Stimulated activated CD8-positive, alpha-beta memory T cell treated with anti-CD3 and anti-CD28 coated beads, Interleukin-15, amount 100 ng/mL, for 48 hours (primary cell): ENCODE results near the gene FBXL5.
"Not testable (repeated sequence)": the region's sequence is repeated elsewhere in the genome, so short reads cannot be mapped to it uniquely, and the experiment has no call there.

Source experiments
- DNase-seq, 2 donors: peaks; one replicate each; pipeline ENCODE4 v3.0.0-alpha.2; 2020; ENCODE audit warnings: low read depth in 2 of 2

Gene FBXL5

DNA sequence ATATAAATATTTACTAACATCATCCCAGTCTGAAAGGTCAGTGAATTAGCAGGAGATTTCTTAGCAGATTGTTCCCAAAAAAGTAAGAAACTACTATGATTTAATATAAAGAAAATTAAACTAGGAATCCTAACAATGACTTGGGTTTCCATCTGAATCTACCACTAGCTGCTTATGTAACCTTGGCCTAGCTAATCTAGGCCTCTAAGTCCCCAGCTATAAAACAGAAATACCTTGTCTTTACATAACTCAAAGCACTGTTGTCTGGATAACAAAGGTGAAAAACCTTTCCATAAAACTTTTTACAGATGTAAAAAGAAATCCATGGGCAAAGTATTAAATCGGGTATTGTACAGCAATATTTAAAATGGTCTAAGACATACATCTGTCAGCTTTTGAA is 3.0 kb downstream of the FBXL5 start:
- no peak for DNase-seq

DNA sequence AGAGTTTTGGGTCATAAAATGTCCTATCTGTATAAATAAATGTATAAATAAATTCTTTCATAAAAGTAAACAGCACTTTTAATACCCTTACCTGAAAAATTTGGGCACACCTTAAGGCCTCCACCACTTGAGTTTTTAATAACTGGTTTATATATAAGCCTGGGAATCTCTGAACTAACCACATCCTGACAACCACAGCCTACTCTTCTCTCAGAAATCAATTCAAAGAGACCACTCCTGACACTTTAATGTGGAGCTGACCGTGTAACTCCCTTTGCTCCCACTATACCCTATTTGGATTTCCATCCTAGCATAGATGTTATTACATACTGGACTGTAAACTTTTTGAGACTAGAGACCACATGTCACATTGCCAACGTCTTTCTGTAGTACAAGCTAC is 3.5 kb downstream of the FBXL5 start:
- DNase-seq: no peak

DNA sequence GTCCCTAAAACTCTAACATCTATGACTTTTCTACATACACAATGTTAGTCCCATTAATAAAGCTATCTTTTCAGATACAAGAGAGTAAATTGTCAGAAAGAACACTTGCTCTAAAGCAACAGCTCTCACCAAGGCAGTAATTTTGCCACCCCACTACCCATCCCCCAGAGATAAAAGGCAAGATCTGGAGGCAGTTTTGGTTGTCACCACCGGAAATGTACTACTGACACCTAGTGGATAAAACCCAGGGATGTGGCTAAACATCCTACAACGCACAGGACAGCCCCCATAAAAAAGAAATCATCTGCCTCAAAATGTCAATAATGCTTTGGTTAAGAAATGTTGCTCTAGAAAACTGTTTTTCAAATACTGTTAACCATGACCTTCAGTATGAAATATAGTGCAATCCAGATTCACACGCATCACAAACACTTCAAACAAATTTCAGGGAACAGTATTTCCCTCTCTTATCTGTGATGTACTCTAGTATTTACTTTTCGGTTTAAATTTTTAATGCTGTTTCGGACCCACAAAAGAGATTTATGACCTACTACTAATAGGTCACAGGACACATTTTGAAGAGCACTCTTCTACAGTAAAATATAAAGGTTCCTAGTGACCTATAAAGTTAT is 5.1 kb downstream of the FBXL5 start:
- DNase-seq: peak in 1 of 2 donors; percentile 12

DNA sequence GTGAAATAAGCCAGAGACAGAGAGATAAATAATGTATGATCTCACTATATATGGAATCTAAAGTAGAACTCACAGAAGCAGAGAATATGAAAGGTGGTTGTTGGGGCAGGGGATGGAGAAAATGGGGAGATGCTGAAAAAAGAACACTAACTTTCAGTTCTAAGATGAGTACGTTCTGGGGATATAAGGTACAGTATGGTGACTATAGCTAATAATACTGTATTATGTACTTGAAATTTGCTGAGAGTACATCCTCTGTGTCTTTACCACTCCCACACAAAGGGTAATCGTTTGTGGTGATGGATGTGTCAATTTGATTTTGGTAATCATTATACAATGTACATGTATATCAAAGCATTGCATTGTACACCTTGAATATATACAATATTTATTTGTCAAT is 6.6 kb downstream of the FBXL5 start:
- DNase-seq: no peak

DNA sequence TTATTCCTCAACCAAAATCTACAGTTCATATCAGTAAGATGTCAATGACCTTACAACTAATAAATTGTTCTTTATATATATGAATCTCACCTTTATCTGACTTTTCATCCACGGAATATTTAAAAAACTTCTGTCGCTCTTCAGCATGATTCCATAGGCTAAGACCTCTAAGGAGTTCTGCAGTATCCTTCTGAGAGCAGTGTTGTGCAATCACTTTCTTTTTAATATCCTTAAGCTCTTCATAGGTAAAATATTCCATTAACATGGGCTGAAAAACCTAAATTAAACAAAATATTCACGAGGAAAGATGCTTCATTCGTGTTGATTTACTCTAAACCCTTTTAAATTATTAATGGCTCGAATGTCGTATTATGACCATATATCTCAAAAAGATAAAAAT is 16.7 kb downstream of the FBXL5 start:
- no peak for DNase-seq

DNA sequence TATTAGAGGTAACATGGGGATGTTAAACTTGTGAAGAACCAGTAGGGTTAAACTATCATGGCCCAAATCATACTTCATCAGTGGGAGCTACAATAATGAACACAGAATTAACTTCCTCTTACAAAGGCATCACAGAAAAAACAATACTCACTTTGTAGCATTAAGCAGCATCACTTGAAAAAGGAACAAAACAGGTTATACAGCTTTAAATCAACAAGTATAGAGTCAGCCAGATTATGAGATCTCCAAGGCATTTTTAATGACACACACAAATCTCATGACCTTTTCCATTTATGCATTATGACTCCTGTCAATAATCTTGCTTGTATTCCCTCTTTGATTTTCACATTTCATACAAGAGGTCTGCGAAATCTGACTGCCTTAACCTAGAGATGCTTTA is 18.3 kb downstream of the FBXL5 start:
- DNase-seq: no peak

DNA sequence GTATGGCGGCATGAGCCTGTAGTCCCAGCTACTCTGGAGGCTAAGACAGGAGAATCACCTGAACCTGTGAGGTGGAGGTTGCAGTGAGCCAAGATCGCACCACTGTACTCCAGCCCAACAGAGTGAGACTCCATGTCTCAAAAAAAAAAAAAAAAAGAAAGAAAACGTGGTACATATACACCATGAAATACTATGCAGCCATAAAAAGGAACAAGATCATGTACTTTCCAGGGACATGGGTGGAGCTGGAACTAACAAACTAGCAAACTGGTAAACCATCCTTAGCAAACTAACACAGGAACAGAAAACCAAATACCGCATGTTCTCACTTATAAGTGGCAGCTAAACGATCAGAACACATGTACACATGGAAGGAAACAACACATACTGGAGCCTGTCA is 37.8 kb downstream of the FBXL5 start:
- DNase-seq: not testable (repeated sequence)

DNA sequence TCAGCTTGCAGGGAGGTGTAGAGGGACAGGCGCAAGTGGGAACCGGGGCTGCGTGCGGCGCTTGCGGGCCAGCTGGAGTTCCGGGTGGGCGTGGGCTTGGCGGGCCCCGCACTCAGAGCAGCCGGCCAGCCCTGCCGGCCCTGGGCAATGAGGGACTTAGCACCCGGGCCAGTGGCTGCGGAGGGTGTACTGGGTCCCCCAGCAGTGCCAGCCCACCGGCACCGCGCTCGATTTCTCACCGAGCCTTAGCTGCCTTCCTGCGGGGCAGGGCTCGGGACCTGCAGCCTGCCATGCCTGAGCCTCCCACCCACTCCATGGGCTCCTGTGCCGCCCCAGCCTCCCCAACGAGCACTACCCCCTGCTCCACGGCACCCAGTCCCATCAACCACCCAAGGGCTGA is 40.3 kb downstream of the FBXL5 start:
- not testable (repeated sequence) for DNase-seq

DNA sequence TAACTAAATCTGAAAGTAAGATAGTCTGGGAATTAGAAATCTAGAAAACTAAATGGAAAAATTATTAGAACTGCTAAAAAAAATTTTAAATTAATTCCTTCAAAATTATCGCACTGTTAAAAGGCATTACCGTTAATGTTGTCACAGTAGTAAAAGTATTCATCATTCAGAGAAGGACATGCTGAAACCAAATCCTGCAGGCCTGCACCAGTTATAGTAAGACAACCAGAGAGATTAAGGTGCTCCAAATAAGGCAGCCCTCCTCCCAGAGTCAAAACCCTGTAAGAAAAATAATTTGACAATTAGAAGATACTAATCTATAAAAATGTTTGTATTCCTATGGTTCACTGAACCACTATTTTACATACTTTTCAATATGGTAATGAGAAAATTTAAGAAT is 43.0 kb downstream of the FBXL5 start:
- no peak for DNase-seq

DNA sequence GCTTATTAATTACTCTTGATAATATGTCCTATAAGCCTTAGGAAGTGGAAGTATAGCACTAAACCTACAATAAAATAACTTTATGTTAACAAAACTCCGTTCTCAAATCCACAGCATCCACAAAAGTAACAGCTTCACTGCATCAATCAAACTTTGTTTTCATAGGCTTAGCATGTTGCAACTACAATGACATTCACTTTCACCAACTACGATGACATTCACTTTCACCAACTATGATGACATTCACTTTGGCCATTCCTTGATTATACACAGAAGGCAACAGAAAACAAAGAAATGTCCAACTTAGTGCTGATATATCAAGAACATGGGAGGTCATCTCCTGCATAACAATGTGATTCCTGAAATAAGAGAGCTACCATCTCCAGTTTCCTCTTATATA is 44.3 kb downstream of the FBXL5 start:
- no peak for DNase-seq

DNA sequence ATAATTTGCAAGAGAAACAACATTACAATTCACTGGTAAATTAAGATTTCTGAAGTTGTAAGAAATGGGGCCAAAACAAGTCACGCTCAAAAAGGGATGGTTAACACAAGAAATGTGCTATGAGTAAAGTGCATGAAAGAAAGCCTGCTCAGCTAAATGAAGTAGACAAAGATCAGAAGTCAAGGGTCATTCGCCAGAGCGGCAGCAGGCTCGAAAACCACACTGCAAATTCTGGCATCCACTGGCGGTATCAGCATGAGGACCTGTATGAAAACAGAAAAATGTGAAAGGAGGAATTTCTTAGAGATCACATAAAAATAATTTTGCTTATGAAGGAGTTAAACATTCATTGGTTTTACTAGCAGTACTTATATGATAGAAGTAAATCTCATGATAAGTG is 49.6 kb downstream of the FBXL5 start:
- DNase-seq: no peak

DNA sequence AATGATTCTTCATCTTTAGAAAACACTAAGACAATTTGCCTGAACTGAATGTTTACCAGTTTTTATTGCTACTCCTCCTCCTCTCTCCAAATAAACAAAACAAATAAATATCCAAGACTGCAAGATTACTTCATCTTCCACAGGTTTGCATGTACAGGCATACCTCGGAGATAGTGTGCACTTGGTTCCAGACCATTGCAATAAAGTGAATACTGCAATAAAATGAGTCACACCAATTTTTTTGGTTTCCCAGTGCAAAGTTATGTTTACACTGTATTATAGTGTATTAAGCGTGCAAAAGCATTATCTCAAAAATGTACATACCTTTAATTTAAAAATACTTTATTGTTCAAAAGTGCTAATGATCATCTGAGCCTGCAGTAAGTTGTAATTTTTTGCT is 53.3 kb downstream of the FBXL5 start:
- no peak for DNase-seq

DNA sequence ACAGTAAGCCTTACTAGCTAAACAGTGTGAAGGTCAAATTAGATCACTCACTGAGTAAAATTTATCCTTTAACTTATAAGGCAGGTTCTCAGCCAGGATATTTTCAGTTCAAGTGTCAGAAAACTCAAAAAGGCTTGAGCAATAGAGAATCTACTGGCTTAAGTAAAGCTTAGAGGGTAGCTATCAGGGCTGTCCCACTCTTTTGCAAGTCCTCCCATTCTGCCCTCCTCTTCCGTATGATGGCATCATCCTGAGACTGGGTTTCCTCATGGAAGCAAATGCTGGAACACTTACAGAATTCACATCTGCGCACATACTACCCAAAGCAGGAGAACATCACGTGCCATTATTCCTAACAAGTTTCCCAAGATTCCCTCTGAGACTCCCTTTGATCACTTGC is 55.0 kb downstream of the FBXL5 start:
- no peak for DNase-seq

DNA sequence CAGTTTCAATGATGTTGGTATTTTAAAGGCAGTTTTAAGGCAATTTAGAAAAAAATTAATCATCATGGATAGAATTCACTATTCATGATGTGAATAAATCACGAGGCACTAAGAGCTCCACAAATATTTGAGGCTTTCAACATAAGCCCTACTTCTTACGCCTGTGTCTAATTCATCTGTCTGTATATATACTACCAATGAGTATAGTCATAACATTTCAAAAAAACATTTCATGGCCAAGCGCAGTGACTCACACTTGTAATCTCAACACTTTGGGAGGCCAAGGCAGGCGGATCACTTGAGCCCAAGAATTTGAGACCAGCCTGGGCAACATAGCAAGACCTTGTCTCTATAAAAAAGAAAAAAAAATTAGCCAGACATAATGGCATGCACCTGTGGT is 56.5 kb downstream of the FBXL5 start:
- DNase-seq: no peak

DNA sequence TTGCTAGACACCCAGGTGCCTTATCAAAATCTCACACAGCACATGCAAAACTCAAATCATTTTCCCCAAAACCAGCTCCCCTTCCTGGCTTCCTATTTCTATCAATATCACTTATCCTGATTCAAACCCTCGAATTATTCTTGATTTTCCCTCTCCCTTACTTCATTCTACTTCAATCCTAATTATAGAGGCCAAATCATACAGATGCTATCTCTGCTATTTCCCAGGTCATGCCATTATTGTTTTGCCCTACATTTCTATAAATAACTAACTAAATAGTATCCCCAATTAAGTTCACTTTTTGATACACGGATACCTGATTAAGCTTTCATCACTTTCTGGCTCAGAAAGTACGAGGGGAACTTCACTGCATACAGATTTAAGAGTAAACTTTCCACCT is 62.4 kb downstream of the FBXL5 start:
- DNase-seq: no peak

DNA sequence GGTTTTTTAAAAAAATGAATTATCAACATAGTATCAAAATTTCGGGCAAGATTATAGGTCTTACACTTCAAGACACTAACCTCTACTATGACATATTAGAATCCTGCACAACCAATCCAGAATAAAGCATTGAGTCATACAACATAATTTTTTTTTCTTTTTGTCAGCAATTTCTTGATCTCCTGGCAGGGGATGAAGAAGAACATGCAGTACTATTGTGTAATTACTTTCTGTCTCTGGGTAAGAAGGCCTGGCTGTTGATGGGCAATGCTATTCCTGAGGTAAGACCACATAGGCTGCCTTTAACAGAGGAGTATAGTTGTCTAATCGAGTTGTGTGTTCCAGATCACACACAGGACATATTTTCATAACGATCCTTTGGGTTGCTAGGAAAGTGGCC is 67.5 kb downstream of the FBXL5 start:
- no peak for DNase-seq

DNA sequence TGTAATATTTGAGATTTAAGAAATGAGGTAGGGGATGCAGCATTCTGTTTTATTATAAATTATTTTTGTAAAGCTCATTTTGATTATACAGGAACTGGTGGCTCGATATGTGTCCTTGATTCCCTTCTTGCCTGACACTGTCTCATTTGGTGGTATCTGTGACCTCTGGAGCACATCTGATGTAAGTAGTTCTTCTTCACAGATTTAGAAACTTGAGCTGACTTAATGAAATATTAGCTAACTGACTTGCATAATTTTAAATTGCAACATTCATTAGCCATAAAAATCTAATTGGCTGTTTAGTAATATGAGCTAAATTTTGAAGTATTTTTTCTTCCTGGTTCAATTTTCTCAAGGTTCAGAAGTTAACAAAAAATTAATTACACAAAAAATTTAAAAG is 69.1 kb downstream of the FBXL5 start:
- no peak for DNase-seq

DNA sequence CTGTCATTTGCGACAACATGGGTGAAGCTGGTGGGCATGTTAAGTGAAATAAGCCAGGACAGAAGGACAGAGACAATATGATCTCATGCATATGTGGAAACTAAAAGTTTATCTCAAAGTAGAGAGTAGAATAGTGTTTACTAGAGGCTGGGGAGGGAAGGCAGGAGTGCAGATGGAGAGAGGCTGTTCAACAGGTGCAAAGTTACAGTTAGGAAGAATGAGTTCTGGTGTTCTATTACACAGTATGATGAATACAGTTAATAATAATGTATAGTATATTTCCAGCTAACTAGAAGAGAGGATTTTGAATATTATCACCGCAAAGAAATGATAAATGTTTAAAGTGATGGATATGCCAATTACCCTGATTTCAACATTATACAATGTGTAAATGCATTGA is 69.8 kb downstream of the FBXL5 start:
- DNase-seq: no peak

DNA sequence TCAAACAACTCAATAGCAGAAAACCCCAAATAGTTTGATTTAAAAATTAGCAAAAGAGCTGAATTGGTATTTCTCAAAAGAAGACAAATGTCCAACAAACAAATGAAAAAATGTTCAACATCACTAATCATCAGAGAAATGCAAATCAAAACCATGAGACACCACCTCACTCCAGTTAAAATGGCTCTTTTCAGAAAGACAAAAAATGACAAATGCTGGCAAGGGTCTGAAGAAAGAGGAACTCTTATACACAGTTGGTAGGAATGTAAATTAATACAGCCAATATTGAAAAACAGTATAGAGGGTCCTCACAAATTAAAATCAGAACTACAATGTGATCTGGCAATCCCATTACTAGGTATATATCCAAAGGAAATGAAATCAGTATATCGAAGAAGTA is 70.4 kb downstream of the FBXL5 start:
- no peak for DNase-seq

DNA sequence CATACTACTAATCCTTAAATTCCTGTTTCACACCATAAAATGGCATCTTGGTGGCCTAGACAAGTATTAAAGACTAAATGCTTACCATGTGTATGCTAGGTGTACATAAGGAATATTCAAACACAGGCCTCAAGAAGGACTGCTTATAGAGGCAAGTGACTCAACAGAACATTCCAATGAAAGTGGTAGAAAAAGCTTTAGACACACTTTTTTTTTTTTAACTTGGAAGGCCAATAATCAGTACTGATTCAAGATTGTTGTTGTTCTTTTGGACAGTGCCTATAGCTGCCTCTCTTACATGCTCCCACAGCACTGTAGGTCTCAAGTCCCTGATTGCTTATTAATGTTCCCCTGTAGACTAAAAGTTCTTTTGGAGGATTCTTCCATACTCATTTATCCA is 77.6 kb downstream of the FBXL5 start:
- DNase-seq: no peak

DNA sequence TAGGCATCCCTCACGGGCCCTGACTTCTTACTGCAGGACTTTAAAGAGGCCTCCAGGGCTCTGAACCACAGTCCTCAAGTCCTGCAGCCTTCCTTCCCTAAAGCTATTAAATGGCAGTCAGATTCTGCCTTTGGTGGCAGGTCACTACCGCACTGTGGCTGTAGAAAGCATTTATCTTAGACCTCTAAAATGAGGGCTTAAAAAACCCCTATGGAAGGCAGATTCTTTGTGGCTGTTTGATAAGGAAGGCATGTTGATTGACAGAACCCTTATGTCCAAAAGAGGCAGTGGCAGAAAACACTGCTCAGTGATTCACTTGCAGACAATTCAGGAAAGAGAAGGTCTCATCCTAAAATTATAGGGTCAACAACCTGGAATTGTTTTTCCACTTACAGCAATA is 79.2 kb downstream of the FBXL5 start:
- DNase-seq: no peak

DNA sequence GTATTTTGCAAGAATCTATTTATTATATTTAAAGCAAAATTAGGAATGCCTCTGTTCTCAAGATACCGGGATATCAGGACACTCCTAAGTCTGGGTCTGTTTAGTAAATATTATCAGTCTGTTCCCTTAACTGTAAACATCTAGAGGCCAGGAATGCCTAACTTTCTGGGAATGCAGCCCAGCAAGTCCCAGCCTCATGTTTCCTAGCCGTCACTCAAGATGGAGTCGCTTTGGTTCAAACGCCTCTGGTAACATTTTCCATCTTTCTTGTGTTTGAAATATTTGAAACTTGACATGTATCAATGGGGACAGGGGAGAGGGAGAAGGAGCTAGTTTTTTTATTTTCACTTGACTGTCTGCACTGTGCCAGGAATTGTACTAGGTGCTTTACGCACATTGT is 85.4 kb downstream of the FBXL5 start:
- no peak for DNase-seq

DNA sequence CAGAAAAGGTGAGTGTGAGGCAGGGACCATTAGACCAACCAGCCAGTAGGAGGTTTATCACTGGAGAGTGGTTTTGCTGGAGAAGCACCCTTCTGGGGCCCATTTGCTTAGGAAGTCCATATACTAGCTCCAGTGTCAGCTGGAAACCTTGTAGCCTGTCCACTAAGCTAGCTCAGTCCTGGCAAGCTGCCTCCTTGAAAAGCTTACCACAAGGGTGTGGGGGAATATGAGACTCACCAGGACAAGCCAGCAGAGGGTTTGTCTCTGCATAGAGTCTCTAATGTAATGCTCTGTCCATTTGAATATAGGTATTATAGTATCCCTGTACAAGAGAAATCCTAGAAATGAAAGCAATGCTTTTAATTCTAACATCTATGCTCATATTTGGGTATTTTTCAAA is 86.3 kb downstream of the FBXL5 start:
- DNase-seq: no peak

DNA sequence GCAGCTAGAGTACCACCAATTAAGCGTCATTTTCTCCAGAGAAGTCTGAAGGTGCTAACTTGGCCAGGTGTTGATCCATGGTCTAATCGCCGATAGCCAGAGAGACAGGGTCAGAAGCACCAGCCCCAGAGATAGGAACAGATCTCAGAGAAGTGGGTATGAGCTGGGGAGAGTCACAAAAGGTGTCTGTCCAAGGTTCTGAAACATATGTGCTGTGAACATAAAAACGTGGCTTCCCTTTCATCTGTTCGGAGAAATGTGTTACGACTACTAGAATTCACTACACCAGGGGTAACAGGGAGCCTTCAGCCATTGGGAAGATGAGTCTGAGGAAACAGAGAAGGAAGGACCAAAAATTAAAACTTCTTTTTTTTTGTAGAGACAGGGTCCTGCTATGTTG is 91.3 kb downstream of the FBXL5 start:
- no peak for DNase-seq

DNA sequence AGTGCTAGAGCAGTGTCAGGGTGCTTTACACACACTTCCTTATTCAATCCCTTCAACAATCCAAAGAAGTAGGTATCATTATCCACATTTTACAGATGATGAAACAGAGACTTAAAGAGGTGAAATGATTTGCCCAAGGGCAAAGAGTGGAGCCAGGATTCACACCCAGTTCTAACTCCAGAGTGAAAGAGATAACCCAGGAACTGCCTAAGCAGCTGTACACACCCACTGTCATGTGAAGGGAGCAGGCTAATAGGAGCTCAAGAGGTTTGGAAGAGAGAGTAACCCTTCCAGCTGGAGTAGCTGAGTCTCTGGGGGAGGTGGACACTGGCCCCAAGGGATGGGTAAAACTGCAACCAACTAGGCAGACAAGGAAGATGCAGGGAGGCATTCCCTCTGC is 92.5 kb downstream of the FBXL5 start:
- DNase-seq: no peak
